Neutrophil (primary cell): ENCODE measurements around the gene EIF1AX.
"Not testable (repeated sequence)": the region's sequence is repeated elsewhere in the genome, so short reads cannot be mapped to it uniquely, and the experiment has no call there.

ENCODE experiments used
- H3K27ac ChIP-seq: fragments of 200-600 bp; sonication (generic); 2 replicates; pipeline ENCODE4 v1.5.1; 2016; ENCODE audit warnings: mild to moderate bottlenecking, moderate library complexity
- H3K27me3 ChIP-seq: fragments of 200-600 bp; sonication (generic); 2 replicates; pipeline ENCODE4 v1.6.0; 2016; ENCODE audit warnings: mild to moderate bottlenecking
- H3K36me3 ChIP-seq: fragments of 200-600 bp; sonication (generic); 2 replicates; pipeline ENCODE4 v1.5.1; 2017
- H3K4me1 ChIP-seq, 2 experiments: fragments of 200-600 bp in 1 of 2; sonication (generic) in 1 of 2; 1 replicate in 1 of 2; 2 replicates in 1 of 2; pipeline versions ENCODE4 v1.5.1 to v1.6.1; 2013 to 2016; ENCODE audit warnings: low read depth in 1 of 2, low read length in 1 of 2, mild to moderate bottlenecking in 1 of 2, moderate library complexity in 1 of 2; ENCODE audit not compliant: control insufficient read depth in 1 of 2, insufficient read depth in 1 of 2
- H3K4me3 ChIP-seq, 2 experiments: fragments of 200-600 bp in 1 of 2; sonication (generic) in 1 of 2; 1 replicate in 1 of 2; 2 replicates in 1 of 2; pipeline ENCODE4 v1.5.1; 2013 to 2016; ENCODE audit warnings: low read depth in 1 of 2, low read length in 1 of 2, mild to moderate bottlenecking in 1 of 2, moderate library complexity in 1 of 2
- H3K9me3 ChIP-seq: fragments of 200-600 bp; sonication (generic); 2 replicates; pipeline ENCODE4 v1.5.1; 2016
- CTCF ChIP-seq: fragments of 200-600 bp; sonication (generic); IDR thresholded peaks from 2 replicates; pipeline ENCODE4 v1.5.1; 2016; ENCODE audit warnings: antibody characterized with exemption

Gene EIF1AX

GRCh38 chrX:20135944-20136343, 5.7 kb downstream of the EIF1AX start:
- Histone ChIP-seq H3K27ac (peak overlapping the region; percentile 23), H3K4me3 (no peak overlapping the region), H3K36me3 (no peaks in the 10 kb centered on the region), H3K9me3 (no peaks in the 10 kb centered on the region), H3K4me1 (peaks cover 20 to 38% of the 10 kb centered on the region in 2 experiments), H3K27me3 (no peaks in the 10 kb centered on the region)
- TF ChIP-seq CTCF = no peak

DNA sequence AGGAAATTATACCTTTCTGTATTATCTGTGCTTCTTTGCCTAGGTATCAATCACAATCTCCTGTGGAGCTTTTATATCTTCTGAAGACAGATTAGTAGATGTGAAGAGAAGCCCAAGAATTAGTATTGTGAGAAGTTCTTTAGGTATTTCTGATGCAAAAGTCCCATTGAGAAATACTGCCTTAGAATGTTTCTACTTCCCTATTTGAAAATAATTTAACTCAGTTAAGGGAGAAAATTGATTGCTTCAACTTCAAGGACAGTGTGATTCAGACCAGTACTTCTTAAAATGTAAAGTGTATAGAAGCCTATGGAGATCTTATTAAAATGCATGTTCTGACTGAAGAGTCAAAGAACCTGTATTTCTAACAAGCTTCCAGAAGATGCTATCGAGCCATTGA, 9.0 kb downstream of the EIF1AX start:
- H3K9me3 ChIP-seq = no peaks in the 10 kb centered on the region
- no peaks in the 10 kb centered on the region for H3K27me3 ChIP-seq
- no peaks in the 10 kb centered on the region for H3K36me3 ChIP-seq
- TF ChIP-seq CTCF = no peak
- peaks cover 12 to 22% of the 10 kb centered on the region in 2 experiments for H3K4me1 ChIP-seq
- H3K4me3 ChIP-seq = no peak overlapping the region
- peak overlapping the region; percentile 39 for H3K27ac ChIP-seq

DNA sequence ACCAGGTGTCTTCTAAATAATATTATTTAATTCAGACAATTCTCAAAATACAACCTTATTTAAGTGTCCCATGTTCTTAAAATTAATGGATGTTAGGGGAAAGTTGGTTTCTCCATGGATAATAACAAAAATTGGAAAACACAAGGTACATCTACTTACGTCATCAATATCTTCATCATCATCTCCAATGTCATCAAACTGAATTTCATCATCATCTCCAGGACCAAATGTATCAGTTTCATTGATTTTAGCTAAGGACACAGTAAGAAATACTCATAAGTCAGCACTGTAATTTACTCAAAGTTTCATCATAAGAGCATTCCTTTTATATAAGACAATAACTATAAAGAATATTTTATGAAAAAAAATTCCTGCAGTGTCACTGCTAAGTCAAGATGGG, 11.3 kb downstream of the EIF1AX start:
- H3K27ac ChIP-seq = no peak overlapping the region

GRCh38 chrX:20129547-20129946, 12.1 kb downstream of the EIF1AX start:
- no peaks in the 10 kb centered on the region for H3K9me3 ChIP-seq
- no peak for TF ChIP-seq CTCF
- no peak overlapping the region for H3K27ac ChIP-seq
- H3K4me1 ChIP-seq = peaks cover 8 to 11% of the 10 kb centered on the region in 2 experiments
- no peaks in the 10 kb centered on the region for H3K36me3 ChIP-seq
- no peak overlapping the region for H3K4me3 ChIP-seq
- no peaks in the 10 kb centered on the region for H3K27me3 ChIP-seq

More for the DNA sequence above, 11.3 kb downstream of the EIF1AX start:
- H3K27me3 ChIP-seq = no peaks in the 10 kb centered on the region
- TF ChIP-seq CTCF = no peak
- no peaks in the 10 kb centered on the region for H3K9me3 ChIP-seq
- H3K36me3 ChIP-seq = no peaks in the 10 kb centered on the region
- H3K4me3 ChIP-seq = no peak overlapping the region
- H3K4me1 ChIP-seq = peaks cover 8 to 14% of the 10 kb centered on the region in 2 experiments

DNA sequence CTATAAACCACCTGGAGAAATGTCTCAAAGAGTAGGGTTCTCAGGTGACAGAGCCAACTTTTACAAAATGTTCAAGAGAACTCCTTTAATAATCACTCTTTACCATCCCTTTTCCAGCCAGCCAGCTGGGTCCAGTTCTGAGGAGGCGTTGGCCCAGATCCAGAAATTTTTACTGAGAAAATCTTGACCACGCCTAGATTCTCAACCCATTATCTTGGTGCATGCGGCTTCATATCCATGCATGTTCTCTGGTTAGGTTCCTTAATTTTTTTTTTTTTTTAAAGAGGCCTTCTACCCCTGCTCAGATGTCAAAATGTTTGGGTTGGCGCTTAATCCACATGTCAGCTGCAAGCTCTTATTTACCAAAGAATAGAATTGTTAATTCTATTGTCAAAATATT, 13.0 kb downstream of the EIF1AX start:
- no peaks in the 10 kb centered on the region for H3K9me3 ChIP-seq
- no peak for TF ChIP-seq CTCF
- H3K4me1 ChIP-seq = peaks cover 8 to 11% of the 10 kb centered on the region in 2 experiments
- no peaks in the 10 kb centered on the region for H3K36me3 ChIP-seq
- H3K4me3 ChIP-seq = no peak overlapping the region
- no peaks in the 10 kb centered on the region for H3K27me3 ChIP-seq
- H3K27ac ChIP-seq = no peak overlapping the region

DNA sequence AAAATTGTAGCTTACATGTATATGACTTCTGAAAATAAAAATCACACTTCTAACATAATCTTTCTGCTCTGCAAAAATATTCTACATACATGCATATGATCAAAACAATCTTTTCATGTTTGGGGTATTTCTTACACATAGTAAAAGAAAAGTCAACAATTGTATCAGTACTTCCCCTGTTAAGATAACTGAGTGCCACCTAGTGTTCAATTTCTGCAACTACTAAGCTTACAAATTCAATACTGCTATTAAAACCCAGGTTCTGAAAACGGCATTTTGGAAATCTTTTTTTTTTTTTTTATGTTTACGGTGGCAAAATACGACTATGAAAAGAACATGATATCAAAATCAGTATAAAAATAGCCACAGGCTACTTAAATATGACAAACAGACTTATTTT, 14.2 kb downstream of the EIF1AX start:
- not testable (repeated sequence) for H3K4me1 ChIP-seq, H3K36me3 ChIP-seq, H3K9me3 ChIP-seq, H3K4me3 ChIP-seq, H3K27ac ChIP-seq, H3K27me3 ChIP-seq

- H3K4me3 ChIP-seq, H3K9me3 ChIP-seq, H3K27me3 ChIP-seq, H3K4me1 ChIP-seq, H3K27ac ChIP-seq, H3K36me3 ChIP-seq: not testable (repeated sequence)
Observed at GRCh38 chrX:20126833-20127232, 14.8 kb downstream of the EIF1AX start.
